ENCODE data around the gene ZNF280A.
"Not testable (repeated sequence)": the region's sequence is repeated elsewhere in the genome, so short reads cannot be mapped to it uniquely, and the experiment has no call there.

Gene ZNF280A

GRCh38 chr22:22510833-22511232 is 9.2 kb downstream of the ZNF280A start:
- DNase-seq, result not testable (repeated sequence)

DNA sequence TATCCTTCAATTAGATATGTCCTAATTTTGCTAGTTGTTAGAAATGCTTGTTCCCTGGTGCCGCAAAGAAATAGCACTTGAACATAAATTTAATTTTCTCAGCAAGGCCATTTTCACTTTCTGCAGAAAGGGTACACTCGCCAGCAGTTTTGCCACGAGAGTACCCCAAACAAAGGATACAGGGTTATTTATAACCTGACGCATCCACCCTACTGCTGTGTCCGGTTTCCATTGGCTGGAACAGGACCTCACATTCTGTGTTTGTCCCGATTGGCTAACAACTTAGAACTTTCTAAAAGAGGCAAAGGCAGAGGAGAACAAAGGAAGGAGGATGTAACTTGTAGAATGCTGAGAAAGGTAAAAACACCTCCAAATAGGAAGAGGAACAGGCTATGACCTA is 10.2 kb downstream of the ZNF280A start:
- DNase-seq, result not testable (repeated sequence)

DNA sequence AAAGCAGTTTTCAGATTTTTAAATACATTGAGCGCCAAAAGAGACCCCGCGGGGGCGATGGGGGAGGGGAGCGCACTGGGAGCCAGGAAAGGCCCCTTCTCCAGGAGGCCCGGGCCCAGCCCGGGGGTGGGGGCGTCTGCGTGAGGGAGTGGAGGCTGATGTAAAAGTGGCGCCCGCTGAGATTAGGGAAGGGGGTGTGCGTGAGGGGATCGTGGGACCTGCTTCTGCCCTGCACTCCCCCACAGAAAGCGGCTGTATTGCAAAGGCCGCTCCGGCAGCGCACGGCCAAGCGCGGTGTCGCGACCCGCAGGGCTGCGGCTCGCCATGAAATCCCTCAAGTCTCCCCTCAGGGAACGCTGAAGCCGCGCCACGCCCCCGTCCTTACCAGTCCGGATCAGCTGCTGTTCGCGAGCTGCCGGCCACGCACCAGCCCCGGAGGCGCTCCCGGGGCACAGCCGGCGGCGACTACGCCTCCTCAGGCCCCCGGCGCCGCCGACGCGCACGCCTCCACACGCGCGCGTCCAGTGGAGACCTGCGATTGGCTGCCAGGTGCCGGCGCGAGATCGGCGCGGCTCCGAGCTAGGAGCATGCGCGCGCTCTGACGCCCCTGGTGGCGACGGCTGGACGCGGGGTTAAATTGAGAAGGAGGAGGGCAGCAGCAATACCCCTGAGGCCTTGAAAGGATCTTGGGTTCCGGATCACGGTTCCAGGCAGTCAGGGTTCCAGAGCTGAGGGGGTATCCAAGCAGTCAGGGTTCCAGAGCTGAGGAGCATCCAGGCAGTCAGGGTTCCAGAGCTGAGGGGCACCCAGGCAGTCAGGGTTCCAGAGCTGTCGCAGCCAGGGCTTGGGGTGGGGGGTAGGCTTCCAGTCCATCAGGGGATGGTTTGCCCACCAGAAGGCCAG is 11.5 kb downstream of the ZNF280A start, which contains the start of gene ZNF280B:
Gene ZNF280B, minus strand, starts transcription at position 469 of the 903 bp plus-strand sequence. CDS start 19,344 bp downstream, outside the sequence.
- DNase-seq, result peak; percentile 92

- DNase-seq, result peak; percentile 9
Measured at GRCh38 chr22:22507743-22508273, 12.3 kb downstream of the ZNF280A start.

DNA sequence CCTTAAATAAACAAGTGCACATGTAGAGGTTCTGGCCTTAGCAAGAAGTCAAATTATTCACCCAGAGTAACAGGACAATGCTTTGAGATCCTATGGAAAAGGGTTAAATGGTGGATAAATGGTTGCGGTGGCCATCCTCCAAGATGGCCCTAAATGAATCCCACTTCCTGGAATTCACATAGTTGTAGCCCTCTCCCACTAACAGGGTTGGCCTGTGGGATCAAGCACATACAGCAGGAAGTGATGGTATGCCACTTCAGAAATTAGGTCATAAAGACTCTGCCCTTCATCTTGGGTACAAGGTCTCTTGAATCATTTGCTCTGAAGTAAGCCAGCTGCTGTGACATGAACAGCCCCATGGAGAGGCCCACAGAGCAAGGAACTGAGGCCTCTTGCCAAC is 13.3 kb downstream of the ZNF280A start:
- DNase-seq, result no peak

DNA sequence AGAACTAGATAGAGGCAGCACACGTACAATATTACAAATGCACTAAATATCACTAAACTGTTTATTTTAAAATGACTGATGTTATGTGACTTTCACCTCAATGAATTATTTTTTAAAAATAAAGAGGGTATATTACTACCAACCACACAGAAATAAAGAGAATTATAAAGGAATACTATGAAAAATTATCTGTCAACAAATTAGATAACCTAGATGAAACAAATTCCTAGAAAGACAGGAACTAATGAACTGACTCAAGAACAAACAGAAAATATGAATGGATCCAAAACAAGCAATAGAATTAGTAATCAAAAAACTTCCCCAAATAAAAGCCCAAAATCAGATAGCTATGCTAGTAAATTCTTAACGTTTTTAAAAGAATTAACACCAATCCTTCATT is 21.8 kb downstream of the ZNF280A start:
- DNase-seq, result no peak

GRCh38 chr22:22491589-22491988 is 28.5 kb downstream of the ZNF280A start:
- not testable (repeated sequence) for DNase-seq

DNA sequence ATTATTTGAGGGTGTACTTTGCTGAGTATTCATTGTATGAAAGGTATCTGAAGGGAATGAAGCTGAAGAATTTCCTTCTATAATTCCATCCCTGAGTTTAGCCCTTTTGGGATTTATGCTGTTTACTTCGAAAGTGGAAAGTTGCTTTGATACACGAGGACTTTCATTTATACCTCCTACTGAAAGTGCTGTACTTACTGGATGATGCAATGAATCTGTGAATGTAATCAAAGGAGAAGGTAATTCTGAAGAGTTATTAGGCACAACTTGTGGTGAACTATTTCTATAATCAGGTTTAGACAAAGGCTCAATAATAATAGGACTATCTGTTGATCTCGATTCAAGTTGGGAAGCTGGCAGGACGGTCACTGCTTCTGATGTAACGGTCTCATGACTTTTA is 31.3 kb downstream of the ZNF280A start:
- DNase-seq, result no peak

DNA sequence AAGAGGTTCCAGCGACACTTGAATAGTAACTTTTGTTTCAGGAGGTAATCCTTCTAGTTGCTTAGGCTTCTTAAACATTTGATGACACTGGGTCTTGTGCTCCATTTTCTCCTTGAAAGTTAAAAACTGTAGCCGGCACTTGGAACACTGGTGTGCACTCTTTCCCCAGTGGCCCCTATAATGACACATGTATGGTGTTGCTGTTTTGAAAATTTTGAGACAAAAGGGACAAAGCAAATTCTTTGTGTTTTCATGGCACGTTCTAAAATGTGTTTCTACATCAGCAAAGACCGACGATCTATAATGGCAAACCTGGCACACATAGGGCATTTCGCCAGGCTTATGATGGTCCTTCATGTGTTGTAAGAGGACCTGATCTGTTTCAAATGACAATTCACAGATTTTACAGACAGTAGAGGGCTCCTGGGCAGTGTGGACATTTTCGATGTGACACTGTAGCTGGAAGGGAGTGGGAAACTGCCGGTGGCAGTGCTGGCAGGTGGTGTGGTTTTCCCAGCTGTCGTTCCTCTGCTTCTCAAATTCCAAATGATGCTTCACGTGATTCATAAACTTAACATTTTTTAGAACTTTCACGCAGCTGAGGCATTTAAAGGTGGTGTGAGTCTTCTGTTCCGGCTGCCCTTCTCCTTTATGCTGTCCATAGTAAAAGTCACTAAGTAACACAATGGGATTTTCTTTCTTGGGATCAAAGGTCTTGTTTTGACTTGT is 32.0 kb downstream of the ZNF280A start:
- no peak for DNase-seq

DNA sequence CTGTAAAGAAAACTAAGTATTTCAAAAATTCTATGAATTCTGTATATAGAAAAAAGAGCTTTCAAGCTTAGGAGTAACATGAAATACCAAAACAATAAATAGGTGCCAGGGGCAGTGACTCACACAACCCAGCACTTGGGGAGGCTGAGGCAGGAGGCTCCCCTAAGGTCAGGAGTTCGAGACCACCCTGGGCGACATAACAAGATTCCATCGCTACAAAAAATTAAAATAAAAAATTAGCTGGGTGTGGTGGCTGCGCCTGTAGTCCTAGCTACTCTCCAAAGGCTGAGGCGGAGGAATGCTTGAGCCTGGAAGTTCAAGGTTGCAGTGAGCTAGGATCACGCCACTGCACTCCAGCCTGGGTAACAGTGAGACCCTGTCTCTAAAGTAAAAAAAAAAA is 33.0 kb downstream of the ZNF280A start:
- no peak for DNase-seq

GRCh38 chr22:22486132-22486899 is 33.8 kb downstream of the ZNF280A start:
- no peak for DNase-seq

GRCh38 chr22:22485524-22485923 is 34.5 kb downstream of the ZNF280A start:
- DNase-seq, result no peak

GRCh38 chr22:22484023-22484422 is 36.0 kb downstream of the ZNF280A start:
- no peak for DNase-seq

GRCh38 chr22:22480940-22481339 is 39.1 kb downstream of the ZNF280A start:
- no peak for DNase-seq

GRCh38 chr22:22479999-22480532 is 40.0 kb downstream of the ZNF280A start:
- no peak for DNase-seq

- no peak for DNase-seq
Measured at GRCh38 chr22:22479116-22479515, 41.0 kb downstream of the ZNF280A start.

- DNase-seq, result no peak
Measured at GRCh38 chr22:22478470-22478869, 41.6 kb downstream of the ZNF280A start.

DNA sequence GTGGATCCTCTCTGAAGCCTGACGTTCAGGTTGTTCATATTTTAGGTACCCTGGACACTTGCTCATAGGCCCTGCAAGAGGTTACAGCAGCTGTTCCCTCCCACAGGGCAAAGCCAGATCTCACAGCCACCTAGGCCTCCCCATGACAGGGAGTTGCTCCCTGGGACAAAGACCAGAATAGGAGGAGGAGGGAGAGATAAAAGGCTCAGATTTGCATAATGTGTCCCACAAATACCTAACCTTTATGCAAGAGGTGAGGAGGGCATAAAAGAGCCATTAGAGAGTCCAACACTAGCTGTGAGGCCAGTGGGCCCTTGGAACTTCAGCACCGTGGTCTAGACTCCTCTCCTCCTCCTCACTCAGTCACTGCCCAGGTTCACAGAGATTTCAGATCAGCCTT is 45.3 kb downstream of the ZNF280A start:
- no peak for DNase-seq

- DNase-seq, result not testable (repeated sequence)
Measured at GRCh38 chr22:22471104-22471503, 49.0 kb downstream of the ZNF280A start.

- DNase-seq, result no peak
Measured at GRCh38 chr22:22469527-22469926, 50.5 kb downstream of the ZNF280A start.

DNA sequence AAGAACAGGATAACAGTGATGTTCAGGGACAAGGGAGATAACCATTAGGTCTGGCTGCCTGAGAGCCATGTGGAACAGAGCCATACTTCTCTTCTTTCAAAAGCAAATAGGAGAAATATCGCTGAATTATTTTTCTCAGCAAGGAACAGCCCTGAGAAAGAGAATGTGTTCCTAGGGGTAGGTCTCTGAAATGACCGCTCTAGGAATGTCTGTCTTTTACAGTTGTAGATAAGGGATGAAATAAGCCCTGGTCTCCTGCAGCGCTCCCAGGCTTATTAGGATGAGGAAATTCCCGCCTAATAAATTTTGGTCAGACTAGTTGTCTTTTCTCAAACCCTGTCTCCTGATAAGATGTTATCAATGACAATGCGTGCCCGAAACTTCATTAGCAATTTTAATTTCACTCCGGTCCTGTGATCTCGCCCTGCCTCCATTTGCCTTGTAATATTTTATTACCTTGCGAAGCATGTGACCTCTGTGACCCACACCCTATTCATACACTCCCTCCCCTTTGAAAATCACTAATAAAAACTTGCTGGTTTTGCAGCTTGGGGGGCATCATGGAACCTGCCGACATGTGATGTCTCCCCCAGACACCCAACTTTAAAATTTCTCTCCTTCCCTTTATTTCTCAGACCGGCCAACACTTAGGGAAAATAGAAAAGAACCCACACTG is 51.1 kb downstream of the ZNF280A start:
- not testable (repeated sequence) for DNase-seq

DNA sequence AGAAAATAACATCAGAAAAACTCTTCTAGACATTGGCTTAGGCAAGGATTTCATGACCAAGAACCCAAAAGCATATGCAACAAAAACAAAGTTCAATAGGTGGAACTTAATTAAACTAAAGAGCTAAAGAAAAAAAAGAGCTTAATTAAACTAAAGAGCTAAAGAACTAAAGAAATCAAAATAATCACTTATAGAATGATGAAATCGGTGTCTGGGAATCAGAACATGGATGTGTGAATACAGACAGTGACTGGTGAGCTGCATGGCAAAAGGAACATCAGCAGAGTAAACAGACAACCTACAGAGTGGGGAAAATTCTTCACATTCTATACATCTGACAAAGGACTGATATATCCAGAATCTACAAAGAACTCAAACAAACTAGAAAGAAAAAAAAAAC is 53.0 kb downstream of the ZNF280A start:
- no peak for DNase-seq
